Activated CD4-positive, alpha-beta T cell treated with anti-CD3 and anti-CD28 coated beads for 24 hours (primary cell): Measurements from ENCODE around the gene MUSK.

Experiments used
- DNase-seq, 2 donors: peaks; one replicate each; pipeline ENCODE4 v3.0.0-alpha.2; 2020; ENCODE audit warnings: low read depth in 2 of 2

The MUSK gene

DNA sequence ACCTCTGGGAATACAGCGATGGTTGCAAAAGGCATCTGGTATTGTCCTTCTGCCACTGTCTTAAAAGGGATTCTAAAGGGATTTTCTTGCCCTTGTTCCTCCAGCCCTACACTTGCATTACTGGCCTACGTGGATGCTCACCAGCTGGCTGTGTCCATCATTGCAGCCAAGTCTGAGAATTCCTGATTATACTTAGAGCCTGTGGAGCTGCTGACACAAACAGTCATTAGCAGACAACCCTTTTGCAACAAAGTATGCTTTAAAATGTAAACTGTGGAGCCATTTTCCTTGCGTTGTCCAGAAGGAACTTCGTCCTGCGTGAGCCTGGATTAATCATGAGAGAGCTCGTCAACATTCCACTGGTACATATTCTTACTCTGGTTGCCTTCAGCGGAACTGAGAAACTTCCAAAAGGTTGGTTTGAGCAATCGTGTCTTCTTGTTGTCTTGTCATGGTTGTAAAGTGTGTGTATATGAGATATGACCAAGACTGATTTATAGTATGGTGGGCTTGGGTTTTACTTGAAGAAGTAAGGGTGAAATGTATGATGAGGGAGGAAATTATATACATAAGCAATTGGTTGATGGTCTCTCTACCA is at the start of gene MUSK:
MUSK (plus strand) TSS at position 222 of the 598 bp plus-strand sequence; CDS start at position 336, 114 bp downstream.
- no peak for DNase-seq

DNA sequence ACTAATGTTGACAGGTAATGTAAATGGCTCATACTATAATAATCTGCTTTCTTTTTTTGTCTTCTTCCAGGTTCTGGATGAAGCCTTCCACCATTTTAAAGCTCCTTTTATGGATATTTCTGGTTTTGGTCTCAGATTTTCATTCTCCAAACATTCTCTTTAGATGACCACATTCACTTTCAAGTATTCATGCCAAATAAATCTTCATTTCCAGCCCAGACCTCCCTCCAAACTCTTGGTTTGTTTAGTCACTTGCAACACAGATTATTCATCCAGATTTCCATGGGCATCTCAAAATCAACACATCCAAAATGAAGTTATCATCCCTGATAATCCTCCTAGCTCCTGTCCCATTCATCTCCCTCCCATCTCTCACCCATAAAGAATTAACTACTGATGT is 48.8 kb upstream of the MUSK start:
- DNase-seq = no peak

DNA sequence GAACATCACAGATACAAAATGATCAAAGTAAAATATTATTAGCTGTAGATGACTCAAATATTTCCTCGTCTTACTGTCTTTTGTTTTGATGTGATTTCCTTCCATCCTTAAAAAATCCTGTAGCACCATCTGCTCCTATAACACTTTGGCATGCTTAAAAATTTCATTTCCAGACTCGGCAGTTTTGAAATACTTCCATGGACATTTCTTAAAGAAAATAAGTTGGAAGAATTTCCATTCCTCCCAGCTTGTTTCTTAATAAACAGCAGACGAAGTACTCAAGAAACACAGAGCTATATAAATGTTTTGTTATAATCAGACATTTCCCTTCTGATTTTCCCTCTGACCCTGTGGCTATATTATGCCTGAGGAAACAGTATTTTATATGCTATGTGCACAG is 47.9 kb upstream of the MUSK start:
- DNase-seq = no peak

DNA sequence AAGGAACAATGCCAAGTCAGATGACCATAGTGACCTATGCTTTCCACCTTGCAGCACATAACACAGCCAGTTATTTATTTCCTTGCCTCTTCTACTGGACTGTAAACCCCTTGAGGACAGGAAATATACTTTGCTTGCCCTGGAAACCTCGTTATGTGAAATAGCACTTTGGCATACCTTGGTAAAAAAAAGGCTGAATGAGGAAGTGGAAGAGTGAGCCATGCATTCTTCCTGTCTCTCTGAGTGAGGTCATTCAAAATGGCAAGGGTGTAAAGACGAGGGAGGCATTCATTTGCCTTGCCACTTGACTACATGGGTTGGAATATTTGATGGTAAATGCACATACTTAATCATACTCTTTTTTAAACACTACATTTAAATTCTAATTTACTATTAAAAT is 46.2 kb upstream of the MUSK start:
- DNase-seq = no peak

DNA sequence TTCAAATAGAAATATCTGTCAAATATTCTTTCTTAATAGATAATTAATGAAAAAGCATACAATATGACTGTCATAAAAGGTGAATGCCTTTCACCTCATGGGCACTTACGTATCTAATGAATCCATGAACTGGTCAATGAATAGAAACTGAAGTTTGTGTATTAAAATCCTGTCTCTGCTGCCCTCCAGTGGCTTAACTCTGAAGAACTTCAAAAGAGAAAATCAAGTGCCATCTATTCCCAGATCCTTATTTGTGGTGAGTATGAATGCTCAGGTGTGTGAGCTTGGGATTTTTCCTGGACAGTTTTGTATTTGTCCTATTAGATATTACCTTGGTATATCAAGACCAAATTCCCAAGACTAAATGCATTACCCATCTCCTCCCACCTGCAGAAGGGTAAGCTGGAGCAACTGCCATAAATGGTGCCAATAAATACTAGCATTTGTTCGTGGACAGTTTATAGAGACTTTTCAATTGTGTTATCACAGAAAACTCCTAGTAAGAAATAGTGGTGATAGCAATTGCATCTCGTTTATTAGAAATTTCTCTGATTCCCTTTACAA is 45.0 kb upstream of the MUSK start:
- no peak for DNase-seq

DNA sequence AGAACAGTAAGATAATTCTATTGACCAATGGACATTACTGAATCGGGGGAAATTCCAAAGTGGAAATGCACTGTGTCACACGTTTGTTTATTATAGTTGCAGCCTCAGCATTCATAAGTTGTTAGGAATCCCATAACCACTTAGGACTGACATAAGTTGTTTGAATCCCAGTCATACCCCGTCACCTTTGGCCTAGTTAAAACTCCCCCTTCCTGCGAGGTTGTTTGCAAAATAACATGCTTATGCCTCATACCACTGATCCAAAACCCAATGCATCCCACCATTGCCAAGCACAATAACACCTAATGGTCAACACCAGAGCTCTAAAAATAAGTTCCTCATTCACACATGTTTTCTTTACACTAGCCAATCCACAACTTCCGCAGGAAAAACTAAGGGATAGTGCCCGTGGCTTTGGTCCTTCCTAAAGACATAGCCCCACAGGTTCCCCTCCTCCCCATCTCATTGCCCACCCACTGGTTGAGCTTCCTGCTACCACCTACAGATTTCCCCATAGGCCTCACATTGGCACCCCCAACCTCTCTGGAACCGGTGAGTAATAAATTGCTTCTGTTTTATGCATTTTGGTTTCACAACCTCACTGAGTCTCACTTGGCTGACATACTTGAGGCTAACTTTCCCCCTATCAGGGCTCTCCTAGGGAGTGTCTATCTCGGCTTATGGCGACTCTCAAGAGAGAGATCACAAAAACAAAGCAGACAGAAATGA is 42.3 kb upstream of the MUSK start:
- DNase-seq = peak in 1 of 2 donors; percentile 1

DNA sequence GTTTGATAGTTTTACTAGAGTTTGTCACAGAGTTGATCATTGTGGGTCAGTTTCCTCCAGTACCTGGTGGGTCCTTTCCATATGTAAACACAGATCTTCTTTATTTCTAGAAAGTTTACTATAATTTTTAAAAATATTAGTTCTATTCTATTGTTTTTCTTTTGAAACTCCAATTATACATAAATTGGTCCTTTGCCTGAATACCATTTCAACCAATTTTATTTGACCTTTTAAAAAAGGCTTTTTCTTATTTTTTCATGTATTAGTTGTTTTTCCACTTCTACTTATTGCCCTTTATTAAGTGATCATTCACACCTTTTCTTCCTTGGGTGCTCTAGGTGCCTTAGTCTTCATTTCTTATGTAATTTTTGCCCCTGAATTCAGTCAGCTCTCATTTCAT is 33.0 kb upstream of the MUSK start:
- DNase-seq = no peak

DNA sequence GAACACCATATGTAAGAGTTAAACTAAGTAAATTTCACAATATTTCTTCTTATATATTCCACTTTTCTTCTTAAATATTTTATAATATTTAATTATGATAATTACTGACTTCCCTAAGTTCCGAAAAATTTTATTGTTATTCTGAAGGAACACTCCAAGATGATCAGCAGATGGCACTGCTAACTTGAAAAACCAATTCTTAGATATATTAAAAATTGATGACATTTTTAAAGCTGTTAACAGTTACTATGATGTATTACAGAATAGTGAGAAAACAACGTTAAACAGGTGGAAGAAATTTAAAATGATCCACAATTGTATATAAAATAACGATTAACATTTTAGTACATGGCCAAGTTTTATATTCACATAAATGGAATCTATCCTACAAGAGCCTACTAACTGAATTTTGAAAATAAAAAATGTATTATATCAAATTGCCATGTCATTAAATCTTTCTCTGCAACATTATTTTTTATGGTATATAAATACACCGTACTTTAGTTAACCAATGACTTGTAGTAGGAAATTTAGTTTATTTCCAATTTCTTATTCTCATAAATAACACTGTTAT is 30.1 kb upstream of the MUSK start:
- DNase-seq = no peak

DNA sequence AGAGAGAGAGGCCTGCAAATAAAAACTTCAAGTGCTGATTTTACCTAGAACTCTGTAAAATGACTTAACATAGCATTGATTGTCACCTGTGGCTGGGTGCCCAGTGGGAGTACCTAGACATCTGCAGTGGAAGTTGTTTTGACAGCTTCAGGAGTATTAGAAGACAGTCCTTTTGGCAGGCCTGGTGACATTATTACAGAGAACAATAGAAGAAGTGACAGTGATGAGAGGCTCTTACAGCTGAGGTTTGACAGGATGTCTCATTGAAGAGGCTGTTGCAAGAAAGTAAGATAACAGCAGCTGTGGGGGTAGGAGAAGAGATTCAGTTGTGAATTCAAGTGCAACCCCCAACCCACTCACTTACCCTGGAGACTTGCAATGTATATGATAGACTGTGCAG is 27.9 kb upstream of the MUSK start:
- DNase-seq = no peak

DNA sequence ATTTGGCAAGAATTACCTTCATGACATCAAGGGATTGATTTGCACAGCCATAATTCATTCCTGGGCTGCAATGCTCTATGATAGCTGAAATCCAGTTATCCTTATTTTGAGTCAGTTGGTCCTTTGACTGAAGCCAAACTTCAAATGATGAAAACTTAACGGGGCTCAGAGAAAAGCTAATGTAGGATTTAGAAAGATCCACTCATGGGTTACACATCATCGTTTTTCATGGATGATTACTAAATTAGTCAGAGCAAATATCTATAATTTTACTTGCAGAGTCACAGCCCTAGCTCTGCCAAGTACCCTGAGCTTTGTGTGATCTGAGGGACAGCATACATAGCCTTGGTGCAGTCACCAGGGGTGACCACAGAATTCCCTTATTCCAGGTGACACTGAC is 27.3 kb upstream of the MUSK start:
- no peak for DNase-seq

DNA sequence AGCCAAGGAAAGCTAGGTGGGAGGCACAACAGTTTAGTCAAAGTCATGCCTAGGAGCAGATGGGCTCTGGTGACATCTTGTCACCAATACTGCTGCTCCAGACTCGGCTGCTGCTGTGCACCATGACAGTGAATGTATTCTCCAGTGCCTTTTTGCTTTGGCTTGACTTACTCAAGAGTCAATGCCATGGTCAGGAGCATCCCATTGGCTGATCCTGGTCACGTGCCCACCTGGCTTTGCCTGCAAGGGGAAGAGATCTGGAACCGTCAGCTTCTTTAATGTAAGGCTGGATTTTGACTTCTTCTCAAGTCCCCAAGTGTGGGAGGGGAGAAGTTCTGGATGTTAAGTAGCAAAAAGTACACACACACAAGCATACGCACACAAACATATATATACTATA is 19.9 kb upstream of the MUSK start:
- no peak for DNase-seq

DNA sequence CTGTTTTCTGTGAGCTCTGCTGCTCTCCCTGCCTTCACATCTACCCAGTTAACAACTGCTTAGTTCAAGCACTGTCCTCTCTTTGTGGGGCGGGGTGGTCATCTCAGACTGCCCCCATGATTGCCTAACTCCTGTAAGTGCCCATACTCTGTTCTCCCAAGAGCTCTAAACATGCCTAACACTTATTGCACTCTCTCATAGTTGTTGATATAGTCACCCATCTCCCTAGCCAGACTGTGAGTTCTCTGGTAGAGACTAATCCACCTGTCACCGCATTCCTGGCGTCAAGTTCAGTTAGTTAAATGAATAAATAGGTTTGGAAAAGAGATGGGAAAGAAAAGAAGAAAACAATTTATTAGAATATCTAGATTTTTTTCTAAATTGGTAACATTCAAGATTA is 18.3 kb upstream of the MUSK start:
- DNase-seq = no peak

DNA sequence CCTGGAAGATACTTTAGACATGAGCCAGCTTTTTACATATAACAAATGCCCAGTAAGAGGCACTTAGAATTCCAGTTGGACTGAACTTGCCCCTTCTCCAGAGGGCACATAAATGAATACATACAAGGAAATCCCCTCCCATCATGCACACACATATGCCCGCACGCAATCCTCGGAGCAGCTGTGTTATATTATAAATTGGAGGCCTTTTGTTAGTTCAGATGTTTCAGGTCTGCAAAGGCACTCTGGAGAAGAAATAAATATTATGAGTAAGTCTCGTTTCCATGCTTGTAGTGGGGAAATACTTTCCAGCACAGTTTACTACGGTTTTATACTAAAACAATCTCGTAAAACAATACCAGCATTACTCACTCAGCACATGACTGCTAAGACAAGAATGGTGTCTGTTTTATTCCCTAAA is 17.6 kb upstream of the MUSK start:
- no peak for DNase-seq

DNA sequence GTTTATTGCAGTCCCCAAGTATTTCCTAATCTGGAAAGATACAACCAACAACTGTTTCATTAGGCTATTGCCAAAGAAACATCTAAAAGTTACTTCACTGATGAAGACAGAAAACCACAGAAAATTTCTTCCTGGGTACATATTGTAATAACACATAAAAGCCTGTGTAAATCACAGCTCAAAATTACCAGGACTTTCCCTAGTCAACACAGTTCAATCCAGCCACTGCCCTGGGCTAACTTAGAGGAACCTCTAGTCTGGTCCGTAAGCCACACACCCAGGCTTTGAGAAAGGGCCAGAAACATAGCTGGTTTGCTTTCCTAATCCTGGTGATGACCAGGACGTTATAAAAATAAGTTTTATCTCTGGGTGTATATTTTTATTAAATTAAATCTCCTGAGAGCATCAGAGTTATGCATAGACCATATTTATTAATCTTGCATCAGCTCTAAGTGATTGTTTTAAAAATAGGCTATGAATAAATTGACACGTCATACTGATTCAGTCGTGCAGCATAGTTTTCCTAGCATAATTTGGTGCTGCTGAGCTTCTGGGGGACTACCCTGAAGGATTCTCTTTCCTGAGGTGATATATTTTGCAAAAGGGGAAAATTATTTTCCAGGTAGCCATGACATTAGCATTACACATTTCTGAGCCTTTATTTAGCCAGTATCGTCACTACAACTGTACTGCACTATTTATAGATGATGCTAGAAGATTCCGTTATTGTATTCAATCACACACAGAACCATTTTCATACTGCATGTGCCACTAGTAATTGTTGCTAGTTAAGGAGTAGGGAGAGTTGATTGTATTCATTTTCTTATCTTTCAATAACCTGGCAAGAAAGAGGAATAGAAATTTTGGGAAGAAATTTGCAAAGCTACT is 12.6 kb upstream of the MUSK start:
- DNase-seq = no peak

DNA sequence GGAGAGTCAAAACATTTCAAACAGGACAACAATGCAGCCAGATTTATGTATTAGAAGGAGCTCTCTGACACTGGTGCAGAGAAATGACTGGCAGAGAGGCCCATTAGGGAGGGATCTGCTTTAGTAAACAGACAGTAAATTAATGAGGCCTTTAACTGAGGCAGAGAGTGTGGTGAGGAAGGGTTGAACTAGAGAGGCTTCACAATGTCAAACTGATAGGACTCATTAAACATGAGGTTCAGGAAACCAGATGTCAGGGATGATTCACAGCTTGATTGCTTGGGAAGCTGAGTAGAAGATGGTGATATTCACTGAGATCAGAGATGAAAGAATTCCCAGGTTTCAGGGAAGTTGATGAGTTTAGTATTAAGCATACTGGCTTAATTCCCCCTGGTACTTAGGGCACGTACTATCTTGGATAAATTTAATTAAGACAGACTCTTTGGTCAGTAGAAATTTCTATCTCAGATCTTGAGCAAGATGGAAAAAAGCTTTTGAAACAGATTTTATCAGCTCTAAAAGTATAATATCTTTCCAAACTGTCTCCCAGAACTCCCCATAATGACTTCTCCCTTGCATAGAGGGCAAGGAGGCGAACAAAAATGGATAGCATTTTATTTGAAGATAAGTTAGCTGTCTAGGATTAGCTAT is 8.6 kb upstream of the MUSK start:
- DNase-seq = no peak

DNA sequence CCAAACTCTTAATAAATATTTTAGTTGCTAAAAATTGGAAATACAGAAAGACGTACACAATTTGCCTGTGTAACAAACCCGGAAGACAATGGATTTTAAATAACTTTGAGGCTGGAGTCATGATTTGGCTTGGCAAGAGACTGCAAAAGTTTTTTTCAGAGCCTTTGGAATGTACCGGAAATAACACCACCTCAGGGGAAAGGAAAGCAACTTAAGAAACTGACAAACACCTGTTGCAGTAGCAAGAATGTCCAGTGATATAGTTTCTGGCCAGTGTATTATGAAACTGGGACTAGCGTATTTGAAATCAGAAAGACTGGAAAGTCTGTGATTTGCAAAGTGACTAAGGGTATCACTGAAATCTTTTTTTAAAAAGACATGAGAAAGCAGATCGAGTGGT is 842 bp downstream of the MUSK start:
- DNase-seq = no peak

DNA sequence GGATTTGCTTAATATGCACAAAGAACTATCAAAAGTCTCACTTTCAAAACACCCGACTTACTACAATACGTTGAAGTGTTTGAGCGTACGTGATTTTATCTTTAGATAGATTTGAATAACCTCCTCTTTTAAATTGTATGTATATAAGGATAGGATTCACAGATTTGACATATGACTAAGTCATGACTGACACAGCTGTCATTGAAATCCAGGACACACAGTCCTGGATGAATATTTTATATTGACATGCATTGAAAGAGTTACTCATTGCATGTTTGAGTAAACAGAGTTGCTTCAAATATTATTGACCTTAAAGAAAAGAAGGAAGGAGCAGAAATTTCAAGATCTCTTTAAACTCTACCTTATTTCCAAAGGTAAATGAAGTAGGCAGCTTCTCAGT is 3.3 kb downstream of the MUSK start:
- no peak for DNase-seq

DNA sequence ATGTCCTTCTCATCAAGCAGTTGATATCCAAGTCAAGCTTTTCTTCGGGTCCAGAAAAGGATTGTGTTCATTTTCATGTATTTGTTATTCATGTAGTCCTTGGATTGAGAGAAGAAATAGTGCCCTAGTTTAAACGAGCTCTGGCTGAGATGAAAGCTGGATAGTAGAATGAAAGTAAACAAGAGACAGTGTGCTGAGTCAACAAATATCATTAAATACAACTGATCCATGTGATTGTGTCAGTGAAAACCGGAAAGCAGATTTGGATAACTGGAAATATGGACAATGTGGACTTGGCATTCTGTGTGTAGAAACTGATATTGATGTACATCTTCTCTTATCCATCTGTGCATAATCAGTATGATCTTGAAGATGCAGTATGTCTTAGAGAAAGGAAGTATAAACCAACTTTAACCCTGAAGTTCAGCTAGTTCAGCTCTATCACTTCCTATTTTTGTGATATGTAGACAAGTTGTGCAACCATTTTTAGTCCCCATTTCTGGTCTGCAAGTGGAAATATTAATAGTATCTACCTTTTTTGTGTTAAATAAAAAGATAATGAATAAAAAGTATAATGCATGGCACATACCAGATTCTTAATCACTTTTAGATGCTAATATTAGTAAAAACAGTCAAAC is 4.4 kb downstream of the MUSK start:
- no peak for DNase-seq

DNA sequence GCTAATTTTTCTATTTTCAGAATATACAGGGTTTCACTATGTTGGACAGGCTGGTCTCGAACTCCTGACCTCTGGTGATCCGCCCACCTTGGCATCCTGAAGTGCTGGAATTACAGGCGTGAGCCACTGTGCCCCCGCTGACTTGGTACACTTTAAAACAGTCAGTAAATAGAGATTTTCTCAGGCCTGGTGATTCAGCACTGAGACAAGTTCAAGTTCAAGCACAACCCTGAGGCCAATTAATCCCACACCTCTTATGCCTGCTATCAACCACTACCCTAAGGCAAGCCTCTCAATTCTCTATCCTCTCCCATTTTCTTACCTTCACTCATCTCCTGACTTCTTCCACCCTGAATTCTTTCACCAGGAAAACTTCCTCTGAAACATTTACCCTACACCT is 18.9 kb downstream of the MUSK start:
- DNase-seq = no peak

DNA sequence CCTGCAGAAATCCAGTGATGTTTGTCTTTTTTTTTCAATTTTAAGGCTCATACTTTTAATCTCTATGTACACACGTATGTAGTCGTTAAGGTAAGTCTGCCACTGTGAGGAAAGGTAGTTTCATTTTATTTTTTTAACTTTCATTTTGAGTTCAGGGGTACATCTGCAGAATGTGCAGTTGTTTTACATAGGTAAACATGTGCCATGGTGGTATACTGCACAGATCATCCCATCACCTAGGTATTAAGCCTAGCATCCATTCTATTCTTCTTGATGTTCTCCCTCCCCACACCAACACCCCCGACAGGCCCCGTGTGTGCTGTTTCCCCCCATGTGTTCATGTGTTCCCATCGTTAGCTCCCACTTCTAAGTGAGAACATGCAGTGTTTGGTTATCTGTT is 19.7 kb downstream of the MUSK start:
- no peak for DNase-seq

DNA sequence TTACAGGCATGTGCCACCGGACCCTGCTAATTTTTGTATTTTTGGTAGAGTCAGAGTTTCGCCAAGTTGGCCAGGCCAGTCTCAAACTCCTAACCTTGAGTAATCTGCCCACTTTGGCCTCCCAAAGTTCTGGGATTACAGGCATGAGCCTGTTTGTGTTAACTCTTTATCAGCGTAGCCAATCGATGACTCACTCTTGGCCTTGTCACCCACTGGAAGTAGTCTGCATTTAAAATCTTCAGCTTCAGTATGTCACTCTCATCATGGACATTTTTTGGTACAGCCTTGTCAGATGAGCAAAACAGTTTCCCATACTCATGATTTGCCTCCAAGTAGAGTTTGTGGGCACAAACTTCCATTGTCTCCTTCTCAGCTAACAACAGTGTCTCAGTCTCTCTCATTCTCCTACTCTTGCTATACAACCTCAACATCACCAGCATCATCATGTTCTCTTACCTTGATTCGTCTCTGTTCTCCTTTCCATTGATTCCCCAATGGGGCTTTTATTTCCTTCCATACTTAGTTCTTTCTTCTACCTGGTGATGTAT is 22.5 kb downstream of the MUSK start:
- DNase-seq = no peak
